Activated CD4-positive, alpha-beta T cell treated with anti-CD3 and anti-CD28 coated beads, Interleukin-2, amount 10 ng/mL, durations not matched to agents 7 days and 5 days (primary cell): ENCODE measurements around the gene CTRL. TPM values are rescaled to one million over a fixed set of nuclear protein-coding genes. Genes with fewer than 3 reads are reported as not detected.
"Not testable (repeated sequence)": the region's sequence is repeated elsewhere in the genome, so short reads cannot be mapped to it uniquely, and the experiment has no call there.

Source experiments
- CTCF ChIA-PET: fragments of 350-600 bp; sonication (Branson Sonifier 250); formaldehyde crosslinking; loops from one replicate; lab custom pipeline; 2021; ENCODE audit warnings: antibody characterized with exemption; lab: Charles Lee
- POLR2A ChIA-PET: fragments of 350-600 bp; sonication (Branson Sonifier 250); formaldehyde crosslinking; loops from one replicate; lab custom pipeline; 2021; ENCODE audit warnings: antibody characterized with exemption; lab: Charles Lee
- DNase-seq: peaks from one replicate; pipeline ENCODE4 v3.0.0-alpha.2; 2020
- H3K27ac Mint-ChIP-seq: one replicate; pipeline ENCODE4 v1.8.0; 2021; ENCODE audit warnings: mild to moderate bottlenecking, moderate library complexity, mixed read lengths
- H3K27me3 Mint-ChIP-seq: one replicate; pipeline ENCODE4 v1.8.0; 2021; ENCODE audit warnings: mixed read lengths
- H3K36me3 Mint-ChIP-seq: one replicate; pipeline ENCODE4 v1.8.0; 2021; ENCODE audit warnings: low read depth, mixed read lengths
- H3K4me1 Mint-ChIP-seq: one replicate; pipeline ENCODE4 v1.8.0; 2021; ENCODE audit warnings: mixed read lengths
- H3K4me3 Mint-ChIP-seq: one replicate; pipeline ENCODE4 v1.8.0; 2021; ENCODE audit warnings: mild to moderate bottlenecking, moderate library complexity, mixed read lengths
- H3K9me3 Mint-ChIP-seq: one replicate; pipeline ENCODE4 v1.8.0; 2021; ENCODE audit warnings: mixed read lengths
- total RNA-seq, 2 experiments: library from RNA; stranded (reverse); gene quantifications; one replicate each; pipeline ENCODE4 v1.2.3, GENCODE V29; 2021

The CTRL gene
- total RNA-seq = 1 to 10 TPM; 7.2 to 9.4 TPM

DNA sequence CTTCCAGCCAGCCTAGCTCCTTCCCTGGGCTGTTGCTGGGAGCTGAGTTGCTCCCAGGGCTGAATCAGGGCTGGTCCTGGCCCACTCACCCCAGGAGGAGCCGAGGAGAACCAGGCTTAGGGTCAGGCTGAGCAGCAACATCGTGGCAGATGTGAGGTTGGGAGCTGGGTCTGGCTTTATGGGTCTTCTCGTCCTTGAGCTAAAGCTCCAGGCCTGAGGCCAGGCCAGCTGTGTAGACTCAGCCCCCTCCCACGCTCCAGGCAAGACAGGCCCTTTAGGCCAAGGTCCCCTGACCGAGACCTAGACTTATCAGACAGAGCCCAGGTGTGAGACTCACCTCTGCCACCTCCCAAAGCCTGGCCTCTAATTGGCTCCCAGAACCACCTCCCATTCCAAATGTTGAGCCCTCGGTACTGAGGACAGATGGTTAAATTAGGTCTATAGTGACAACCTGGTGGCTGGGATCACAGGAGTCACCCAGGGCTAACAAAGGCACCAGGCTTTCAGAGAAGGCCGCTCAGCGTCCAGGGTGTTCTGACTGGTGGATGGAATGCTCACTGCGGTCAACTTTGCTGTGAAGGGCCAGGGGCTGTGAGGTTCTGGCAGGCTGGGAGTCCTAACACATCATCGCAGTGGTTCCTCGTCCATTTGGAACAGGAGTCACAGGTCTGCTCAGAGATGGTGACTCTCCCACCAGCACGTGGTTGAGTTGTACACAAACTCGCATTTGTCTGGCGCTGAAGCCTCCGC lies at the start of gene CTRL:
Gene CTRL, minus strand, starts transcription at position 151 of the 750 bp plus-strand sequence. Its CDS starts 10 bp downstream, at position 141.
- no peak for DNase-seq
- no peaks in the 10 kb centered on the region for H3K27me3 Mint-ChIP-seq
- ChIA-PET POLR2A (no interaction called here), CTCF (interaction anchor here (0.7 to 1.1 kb wide), 3 partner anchors 14 to 116 kb away, joined by 3 to 4 read pairs (median 3); no protein-coding TSS in a partner anchor)
- H3K4me1 Mint-ChIP-seq = peaks cover 22% of the 10 kb centered on the region
- H3K36me3 Mint-ChIP-seq = peaks cover 48% of the 10 kb centered on the region
- peak within 1 kb of the TSS; percentile 72 for H3K27ac Mint-ChIP-seq
- H3K9me3 Mint-ChIP-seq = no peaks in the 10 kb centered on the region
- H3K4me3 Mint-ChIP-seq = no peak within 1 kb of the TSS

GRCh38 chr16:67979955-67980678 lies 48.5 kb upstream of the CTRL start, which contains the start of gene DPEP3:
DPEP3 (minus strand) TSS chr16:67980499; CDS start chr16:67980380, 119 bp downstream.
- no peak for DNase-seq
- Mint-ChIP-seq H3K36me3 (no peaks in the 10 kb centered on the region), H3K4me1 (peaks cover 24% of the 10 kb centered on the region), H3K9me3 (no peaks in the 10 kb centered on the region), H3K27ac (no peak within 1 kb of the TSS), H3K27me3 (peaks cover 4% of the 10 kb centered on the region), H3K4me3 (no peak within 1 kb of the TSS)
- ChIA-PET CTCF (interaction anchor here (0.8 to 1.5 kb wide), 4 partner anchors 14 to 85 kb away, joined by 3 to 5 read pairs (median 4); no protein-coding TSS in a partner anchor), POLR2A (no interaction called here)

- Mint-ChIP-seq H3K36me3 (no peaks in the 10 kb centered on the region), H3K27me3 (peaks cover 5% of the 10 kb centered on the region), H3K4me3 (no peak overlapping the region), H3K9me3 (no peaks in the 10 kb centered on the region), H3K27ac (no peak overlapping the region), H3K4me1 (peaks cover under 1% of the 10 kb centered on the region)
- DNase-seq = no peak
- ChIA-PET CTCF (interaction anchor here (0.6 kb wide), 1 partner anchor 34 kb away, joined by 6 read pairs; no protein-coding TSS in a partner anchor), POLR2A (no interaction called here)
Observed at GRCh38 chr16:67977469-67978227, 46.0 kb upstream of the CTRL start.

GRCh38 chr16:67977005-67977404 lies 45.3 kb upstream of the CTRL start:
- POLR2A ChIA-PET = no interaction called here
- no peak overlapping the region for H3K27ac Mint-ChIP-seq
- no peaks in the 10 kb centered on the region for H3K36me3 Mint-ChIP-seq
- H3K4me3 Mint-ChIP-seq = no peak overlapping the region
- DNase-seq = no peak
- peaks cover 5% of the 10 kb centered on the region for H3K27me3 Mint-ChIP-seq
- H3K9me3 Mint-ChIP-seq = no peaks in the 10 kb centered on the region
- no peaks in the 10 kb centered on the region for H3K4me1 Mint-ChIP-seq
- CTCF ChIA-PET = no interaction called here

DNA sequence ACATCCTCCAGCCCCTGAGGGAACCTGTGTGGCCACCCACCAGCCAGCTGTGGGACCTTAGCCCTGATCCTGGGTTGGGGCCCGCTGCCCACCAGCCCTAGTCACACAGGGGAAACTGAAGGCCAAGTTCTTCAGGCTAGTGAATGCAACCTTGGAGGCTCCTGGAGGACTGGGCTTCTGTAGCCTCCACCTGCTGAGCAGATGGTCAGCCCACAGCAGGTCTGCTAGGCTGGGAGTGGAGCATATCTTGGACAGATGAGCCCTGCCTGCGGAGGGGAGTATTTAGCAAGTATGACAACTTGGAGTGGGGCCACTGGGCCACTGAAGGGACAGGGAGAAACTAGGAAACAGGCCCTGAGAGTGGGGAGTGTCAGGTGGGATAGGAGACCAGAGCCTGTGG lies 44.5 kb upstream of the CTRL start:
- Mint-ChIP-seq H3K27ac (no peak overlapping the region), H3K4me3 (no peak overlapping the region)
- CTCF ChIA-PET = no interaction called here

DNA sequence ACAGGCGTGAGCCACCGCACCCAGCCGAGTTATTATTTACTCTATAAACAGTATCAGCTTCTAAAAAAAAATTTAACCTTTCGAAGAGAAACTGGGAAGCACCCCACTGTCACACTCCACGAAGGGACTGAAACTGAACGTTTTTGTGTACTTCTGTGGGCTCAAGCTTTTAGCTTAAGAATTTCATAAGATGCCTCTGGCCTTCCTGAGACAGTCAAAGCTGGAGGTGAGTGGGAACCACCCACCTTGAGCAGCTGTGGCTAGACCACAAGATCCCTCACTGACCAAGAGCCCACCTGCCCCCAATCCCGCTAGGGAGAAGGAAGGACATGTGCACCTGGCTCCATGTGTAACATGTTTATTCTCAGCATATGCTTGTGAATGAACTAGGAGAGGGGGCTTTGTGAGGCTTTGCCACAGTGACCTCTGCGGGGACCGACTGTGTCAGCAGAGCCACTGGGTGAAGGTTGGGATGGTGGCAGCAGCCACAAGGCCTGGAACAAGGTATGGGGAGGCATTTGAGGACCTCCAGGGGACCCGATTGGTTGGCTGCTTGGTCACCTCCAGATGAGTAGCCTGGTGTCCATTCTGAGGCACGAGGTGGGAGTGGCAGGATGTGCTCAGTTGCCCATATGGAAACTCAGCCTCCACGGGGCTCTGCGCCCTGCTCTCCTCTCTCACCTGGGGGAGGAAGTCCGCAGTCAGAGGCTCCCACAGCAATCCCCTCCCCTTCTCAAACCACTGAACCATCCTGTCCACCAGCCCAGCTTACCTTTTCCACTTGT lies 43.9 kb upstream of the CTRL start:
- Mint-ChIP-seq H3K27me3 (peaks cover 5% of the 10 kb centered on the region), H3K4me3 (no peak overlapping the region), H3K4me1 (no peaks in the 10 kb centered on the region), H3K27ac (no peak overlapping the region), H3K36me3 (no peaks in the 10 kb centered on the region), H3K9me3 (no peaks in the 10 kb centered on the region)
- CTCF ChIA-PET = interaction anchor here (0.5 to 0.6 kb wide), 2 partner anchors 26 to 1362 kb away, joined by 3 read pairs; no protein-coding TSS in a partner anchor
- no peak for DNase-seq
- POLR2A ChIA-PET = no interaction called here

More for the DNA sequence above, 44.5 kb upstream of the CTRL start:
- no peaks in the 10 kb centered on the region for H3K36me3 Mint-ChIP-seq
- POLR2A ChIA-PET = no interaction called here
- H3K9me3 Mint-ChIP-seq = no peaks in the 10 kb centered on the region
- no peaks in the 10 kb centered on the region for H3K4me1 Mint-ChIP-seq
- peaks cover 5% of the 10 kb centered on the region for H3K27me3 Mint-ChIP-seq
- no peak for DNase-seq

GRCh38 chr16:67972285-67972684 lies 40.6 kb upstream of the CTRL start:
- DNase-seq, H3K27ac Mint-ChIP-seq, H3K27me3 Mint-ChIP-seq, POLR2A ChIA-PET, H3K9me3 Mint-ChIP-seq, H3K36me3 Mint-ChIP-seq, H3K4me3 Mint-ChIP-seq: not testable (repeated sequence)
- H3K4me1 Mint-ChIP-seq = peaks cover 10% of the 10 kb centered on the region
- CTCF ChIA-PET = interaction anchor here (1.2 kb wide), 1 partner anchor 69 kb away, joined by 3 read pairs; no protein-coding TSS in a partner anchor

GRCh38 chr16:67971111-67971510 lies 39.4 kb upstream of the CTRL start:
- Mint-ChIP-seq H3K4me1 (peaks cover 22% of the 10 kb centered on the region), H3K27me3 (peaks cover 2% of the 10 kb centered on the region), H3K4me3 (no peak overlapping the region), H3K27ac (no peak overlapping the region), H3K9me3 (no peaks in the 10 kb centered on the region), H3K36me3 (no peaks in the 10 kb centered on the region)
- CTCF ChIA-PET = interaction anchor here (1.6 kb wide), 1 partner anchor 17 kb away, joined by 3 read pairs; no protein-coding TSS in a partner anchor
- POLR2A ChIA-PET = no interaction called here
- no peak for DNase-seq

GRCh38 chr16:67969254-67970039 lies 37.8 kb upstream of the CTRL start:
- POLR2A ChIA-PET = no interaction called here
- no peak for DNase-seq
- no peaks in the 10 kb centered on the region for H3K9me3 Mint-ChIP-seq
- no peaks in the 10 kb centered on the region for H3K36me3 Mint-ChIP-seq
- CTCF ChIA-PET = interaction anchor here (0.6 to 1.5 kb wide), 3 partner anchors 12 to 70 kb away, joined by 3 to 4 read pairs (median 3); no protein-coding TSS in a partner anchor
- H3K4me1 Mint-ChIP-seq = peaks cover 27% of the 10 kb centered on the region
- no peaks in the 10 kb centered on the region for H3K27me3 Mint-ChIP-seq
- H3K27ac Mint-ChIP-seq = peak overlapping the region; percentile 85
- peak overlapping the region; percentile 78 for H3K4me3 Mint-ChIP-seq

DNA sequence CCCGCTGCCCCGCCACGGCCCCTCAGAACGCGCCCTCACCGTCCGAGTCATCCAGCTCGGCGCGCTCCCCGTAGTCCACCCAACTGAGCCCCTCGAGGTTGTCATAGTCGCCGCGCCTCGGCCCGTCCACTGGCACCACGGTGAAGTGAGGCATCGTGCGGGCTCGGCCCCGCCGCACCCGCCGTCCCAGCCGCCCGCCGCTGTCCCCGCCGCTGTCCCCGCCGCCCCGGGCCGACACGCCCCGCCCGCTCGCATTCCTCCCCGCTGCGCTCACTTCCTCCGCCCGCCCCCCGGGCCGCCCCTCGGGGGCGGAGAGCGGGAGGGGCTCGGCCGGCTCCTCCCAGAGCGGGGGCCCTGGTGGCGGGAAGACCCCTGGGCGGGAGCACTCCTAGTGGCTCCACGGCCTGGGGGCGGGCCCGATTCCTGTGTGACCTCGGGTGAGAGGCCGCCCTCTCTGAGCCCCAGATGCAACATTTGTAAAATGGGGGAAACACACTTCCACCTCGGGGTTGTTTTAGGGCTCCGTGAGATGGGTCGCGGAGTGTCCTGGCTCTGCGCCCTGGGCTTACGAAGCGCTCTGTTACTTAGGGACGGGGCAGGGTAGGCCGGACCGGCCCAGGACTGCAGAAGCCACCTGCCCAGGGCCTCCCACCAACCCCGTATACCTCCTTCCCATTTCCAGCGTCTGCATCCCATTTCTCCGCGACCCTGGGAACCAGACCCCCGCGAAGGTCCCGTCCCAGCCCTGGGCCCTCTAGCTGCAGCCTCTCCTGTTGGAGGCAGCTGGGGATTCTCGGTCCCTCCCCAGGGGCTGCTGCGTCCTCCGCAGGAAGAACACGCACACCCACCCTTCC lies 37.0 kb upstream of the CTRL start, which contains the start of gene SLC12A4:
Gene SLC12A4, minus strand, starts transcription at position 238 of the 854 bp plus-strand sequence. Its CDS starts 84 bp downstream, at position 154.
- Mint-ChIP-seq H3K36me3 (no peaks in the 10 kb centered on the region), H3K9me3 (no peaks in the 10 kb centered on the region), H3K27ac (peak within 1 kb of the TSS; percentile 90), H3K4me3 (peak within 1 kb of the TSS; percentile 91), H3K27me3 (no peaks in the 10 kb centered on the region), H3K4me1 (peaks cover 27% of the 10 kb centered on the region)
- CTCF ChIA-PET = interaction anchor here (0.6 to 1.5 kb wide), 3 partner anchors 11 to 71 kb away, joined by 3 to 4 read pairs (median 3); no protein-coding TSS in a partner anchor
- POLR2A ChIA-PET = no interaction called here
- peak; percentile 85 for DNase-seq
